BLaER1 treated with 17β-estradiol and CSF1 and Interleukin-3, amounts not matched to agents 10 nM and 100 nM (cell line): Measurements from ENCODE around the gene UPK3BL1.
A peak's percentile ranks its signal among the peaks of the same experiment; 100 is the strongest.
"Not testable (repeated sequence)": the region's sequence is repeated elsewhere in the genome, so short reads cannot be mapped to it uniquely, and the experiment has no call there.

ENCODE experiments used
- H3K27ac ChIP-seq, 11 experiments: shearing (Covaris generic); formaldehyde crosslinking; 2 replicates each; pipeline ENCODE4 v1.8.1; 2022
- H3K27me3 ChIP-seq, 11 experiments: shearing (Covaris generic); formaldehyde crosslinking; 2 replicates each; pipeline ENCODE4 v1.8.1; 2022
- H3K36me3 ChIP-seq, 11 experiments: shearing (Covaris generic); formaldehyde crosslinking; 2 replicates each; pipeline ENCODE4 v1.8.1; 2022
- H3K4me1 ChIP-seq, 10 experiments: shearing (Covaris generic); formaldehyde crosslinking; 2 replicates each; pipeline ENCODE4 v1.8.1; 2022
- H3K4me2 ChIP-seq, 11 experiments: shearing (Covaris generic); formaldehyde crosslinking; 2 replicates each; pipeline ENCODE4 v1.8.1; 2022
- H3K4me3 ChIP-seq, 10 experiments: shearing (Covaris generic); formaldehyde crosslinking; 2 replicates each; pipeline ENCODE4 v1.8.1; 2022
- H3K9ac ChIP-seq, 11 experiments: shearing (Covaris generic); formaldehyde crosslinking; 2 replicates each; pipeline ENCODE4 v1.8.1; 2022
- H3K9me3 ChIP-seq, 11 experiments: shearing (Covaris generic); formaldehyde crosslinking; replicated peaks in 1 of 11; 2 replicates each; pipeline ENCODE4 v1.8.1; 2022
- H4K20me1 ChIP-seq, 11 experiments: shearing (Covaris generic); formaldehyde crosslinking; 2 replicates each; pipeline ENCODE4 v1.8.1; 2022

Gene UPK3BL1

GRCh38 chr7:102613575-102614345 lies 28.8 kb downstream of the UPK3BL1 start:
- peak overlapping the region in 4 of 11 experiments; percentile 41 to 60 (median 48); a peak in 5 of 22 replicates for H3K4me2 ChIP-seq
- not testable (repeated sequence) for H3K9ac ChIP-seq, H3K4me3 ChIP-seq, H3K36me3 ChIP-seq, H3K9me3 ChIP-seq, H4K20me1 ChIP-seq, H3K27me3 ChIP-seq
- H3K27ac ChIP-seq, result peak overlapping the region in 8 of 11 experiments; percentile 38 to 61 (median 48); a peak in 7 of 22 replicates
- H3K4me1 ChIP-seq, result peaks cover 3 to 13% (median 8%) of the 10 kb centered on the region in 10 experiments; a peak in 10 of 20 replicates

GRCh38 chr7:102611675-102612325 lies 30.8 kb downstream of the UPK3BL1 start:
- H3K27me3 ChIP-seq, H4K20me1 ChIP-seq, H3K36me3 ChIP-seq, H3K9me3 ChIP-seq: not testable (repeated sequence)
- H3K4me1 ChIP-seq, result peaks cover 3 to 13% (median 8%) of the 10 kb centered on the region in 10 experiments; a peak in 10 of 20 replicates
- H3K4me3 ChIP-seq, result peak overlapping the region in 1 of 10 experiments; percentile 26; a peak in 1 of 20 replicates
- H3K27ac ChIP-seq, result peak overlapping the region in 9 of 11 experiments; percentile 51 to 70 (median 64); a peak in 12 of 22 replicates
- peak overlapping the region in 9 of 11 experiments; percentile 46 to 80 (median 56); a peak in 12 of 22 replicates for H3K4me2 ChIP-seq
- H3K9ac ChIP-seq, result peak overlapping the region in 2 of 11 experiments; percentile 43 to 64; a peak in 2 of 22 replicates

GRCh38 chr7:102611013-102611674 lies 31.4 kb downstream of the UPK3BL1 start:
- H3K4me2 ChIP-seq, H3K27me3 ChIP-seq, H3K27ac ChIP-seq, H3K9me3 ChIP-seq, H3K4me3 ChIP-seq, H3K36me3 ChIP-seq, H4K20me1 ChIP-seq, H3K9ac ChIP-seq: not testable (repeated sequence)
- peaks cover 3 to 13% (median 8%) of the 10 kb centered on the region in 10 experiments; a peak in 10 of 20 replicates for H3K4me1 ChIP-seq

- Histone ChIP-seq H3K4me2 (peak overlapping the region in 2 of 11 experiments; percentile 55 to 64; a peak in 4 of 22 replicates), H3K4me1 (peaks cover 3 to 13% (median 8%) of the 10 kb centered on the region in 10 experiments; a peak in 10 of 20 replicates)
- H4K20me1 ChIP-seq, H3K27ac ChIP-seq, H3K9ac ChIP-seq, H3K9me3 ChIP-seq, H3K4me3 ChIP-seq, H3K27me3 ChIP-seq, H3K36me3 ChIP-seq: not testable (repeated sequence)
Measured at GRCh38 chr7:102610441-102610840, 32.1 kb downstream of the UPK3BL1 start.

GRCh38 chr7:102609734-102610133 lies 32.9 kb downstream of the UPK3BL1 start:
- H3K27ac ChIP-seq, H3K36me3 ChIP-seq, H4K20me1 ChIP-seq, H3K27me3 ChIP-seq, H3K9me3 ChIP-seq, H3K4me2 ChIP-seq, H3K9ac ChIP-seq, H3K4me3 ChIP-seq: not testable (repeated sequence)
- peaks cover 3 to 13% (median 8%) of the 10 kb centered on the region in 10 experiments; a peak in 10 of 20 replicates for H3K4me1 ChIP-seq

- not testable (repeated sequence) for H3K9ac ChIP-seq, H3K4me3 ChIP-seq, H3K4me1 ChIP-seq, H3K4me2 ChIP-seq, H4K20me1 ChIP-seq, H3K36me3 ChIP-seq, H3K27me3 ChIP-seq, H3K9me3 ChIP-seq, H3K27ac ChIP-seq
Measured at GRCh38 chr7:102606848-102607247, 35.7 kb downstream of the UPK3BL1 start.

GRCh38 chr7:102604431-102605145 lies 38.0 kb downstream of the UPK3BL1 start:
- not testable (repeated sequence) for H3K4me2 ChIP-seq, H3K4me1 ChIP-seq, H3K36me3 ChIP-seq, H4K20me1 ChIP-seq, H3K9ac ChIP-seq, H3K4me3 ChIP-seq, H3K27me3 ChIP-seq, H3K27ac ChIP-seq, H3K9me3 ChIP-seq

GRCh38 chr7:102602317-102602716 lies 40.3 kb downstream of the UPK3BL1 start:
- not testable (repeated sequence) for H3K9ac ChIP-seq, H3K27me3 ChIP-seq, H3K9me3 ChIP-seq, H3K36me3 ChIP-seq, H4K20me1 ChIP-seq, H3K4me2 ChIP-seq, H3K4me1 ChIP-seq, H3K4me3 ChIP-seq, H3K27ac ChIP-seq

GRCh38 chr7:102599699-102600098 lies 42.9 kb downstream of the UPK3BL1 start:
- not testable (repeated sequence) for H4K20me1 ChIP-seq, H3K27ac ChIP-seq, H3K9ac ChIP-seq, H3K4me2 ChIP-seq, H3K9me3 ChIP-seq, H3K27me3 ChIP-seq, H3K36me3 ChIP-seq, H3K4me1 ChIP-seq, H3K4me3 ChIP-seq

- not testable (repeated sequence) for H3K27ac ChIP-seq, H3K27me3 ChIP-seq, H3K9ac ChIP-seq, H3K4me1 ChIP-seq, H3K4me3 ChIP-seq, H3K36me3 ChIP-seq, H3K4me2 ChIP-seq, H3K9me3 ChIP-seq, H4K20me1 ChIP-seq
Measured at GRCh38 chr7:102596036-102596435, 46.6 kb downstream of the UPK3BL1 start.

- H3K9ac ChIP-seq, H3K9me3 ChIP-seq, H3K36me3 ChIP-seq, H3K4me3 ChIP-seq, H4K20me1 ChIP-seq, H3K4me2 ChIP-seq, H3K27me3 ChIP-seq, H3K27ac ChIP-seq, H3K4me1 ChIP-seq: not testable (repeated sequence)
Measured at GRCh38 chr7:102593637-102594334, 48.8 kb downstream of the UPK3BL1 start.

- not testable (repeated sequence) for H4K20me1 ChIP-seq, H3K4me1 ChIP-seq, H3K27ac ChIP-seq, H3K36me3 ChIP-seq, H3K4me3 ChIP-seq, H3K4me2 ChIP-seq, H3K9me3 ChIP-seq, H3K9ac ChIP-seq, H3K27me3 ChIP-seq
Measured at GRCh38 chr7:102592477-102593019, 50.0 kb downstream of the UPK3BL1 start.
